Hepatocyte (in vitro differentiated cells): ENCODE results near the gene PRKG1. TPM values are rescaled to one million over a fixed set of nuclear protein-coding genes. Genes with fewer than 3 reads are reported as not detected.
A peak's percentile ranks its signal among the peaks of the same experiment; 100 is the strongest.

ENCODE experiments used
- DNase-seq: peaks from one replicate; pipeline ENCODE4 v3.0.0-alpha.2; 2016; ENCODE audit warnings: low spot score
- H2AFZ ChIP-seq: fragments of 200-600 bp; sonication (generic); 2 replicates; pipeline ENCODE4 v1.6.0; 2016; ENCODE audit warnings: antibody characterized with exemption, mild to moderate bottlenecking
- H3K27ac ChIP-seq: fragments of 200-600 bp; sonication (generic); 2 replicates; pipeline ENCODE4 v1.5.1; 2016; ENCODE audit warnings: mild to moderate bottlenecking
- H3K27me3 ChIP-seq: fragments of 200-600 bp; sonication (generic); 2 replicates; pipeline ENCODE4 v1.6.1; 2016
- H3K36me3 ChIP-seq: fragments of 200-600 bp; sonication (generic); replicated peaks from 2 replicates; pipeline ENCODE4 v1.5.1; 2016; ENCODE audit warnings: low read depth; ENCODE audit not compliant: insufficient read depth
- H3K4me1 ChIP-seq: fragments of 200-600 bp; sonication (generic); 2 replicates; pipeline ENCODE4 v1.5.1; 2016; ENCODE audit warnings: mild to moderate bottlenecking, moderate library complexity; ENCODE audit not compliant: insufficient read depth
- H3K4me2 ChIP-seq: fragments of 200-600 bp; sonication (generic); 2 replicates; pipeline ENCODE4 v1.6.0; 2016
- H3K4me3 ChIP-seq: fragments of 200-600 bp; sonication (generic); 2 replicates; pipeline ENCODE4 v1.5.1; 2016; ENCODE audit warnings: mild to moderate bottlenecking
- H3K79me2 ChIP-seq: fragments of 200-600 bp; sonication (generic); 2 replicates; pipeline ENCODE4 v1.6.0; 2017; ENCODE audit warnings: mild to moderate bottlenecking
- H3K9me2 ChIP-seq: fragments of 200-600 bp; sonication (generic); replicated peaks from 2 replicates; pipeline ENCODE4 v1.6.0; 2017; ENCODE audit warnings: mild to moderate bottlenecking; ENCODE audit not compliant: insufficient read depth
- H3K9me3 ChIP-seq: fragments of 200-600 bp; sonication (generic); 2 replicates; pipeline ENCODE4 v1.5.1; 2016; ENCODE audit warnings: low read depth, mild to moderate bottlenecking
- H4K20me1 ChIP-seq: fragments of 200-600 bp; sonication (generic); 2 replicates; pipeline ENCODE4 v1.6.0; 2016; ENCODE audit warnings: mild to moderate bottlenecking; ENCODE audit not compliant: insufficient read depth, poor library complexity, severe bottlenecking
- EZH2 ChIP-seq: fragments of 200-600 bp; sonication (generic); IDR thresholded peaks from 2 replicates; pipeline ENCODE4 v1.6.1; 2016; ENCODE audit warnings: antibody characterized with exemption, mild to moderate bottlenecking, borderline replicate concordance
- EZH2phosphoT487 ChIP-seq: fragments of 200-600 bp; sonication (generic); IDR thresholded peaks from one replicate; pipeline ENCODE4 v1.6.1; 2018; ENCODE audit warnings: antibody characterized with exemption, mild to moderate bottlenecking, low read depth, moderate library complexity; ENCODE audit not compliant: unreplicated experiment, severe bottlenecking
- WGBS: methylation state at CpG from one replicate; pipeline ENCODE4 v1.1.6; 2016; ENCODE audit warnings: low lambda C conversion rate; ENCODE audit errors: missing lambda C conversion rate; 5-methylcytosine and 5-hydroxymethylcytosine counted together
- polyA plus RNA-seq: library from polyadenylated mRNA; unstranded; fragments of >200 nt; fragmentation: Nextera tagmentation; extraction: Ambion mirVana; gene quantifications from 2 replicates; pipeline ENCODE4 v1.2.1, GENCODE V29; 2016
- total RNA-seq: library from RNA; depleted of rRNA; stranded (reverse); fragments of >200 nt; gene quantifications from 2 replicates; pipeline ENCODE4 v1.2.3, GENCODE V29; 2014
- TF ChIP-seq, protein P1 (sequence below): fragments of 200-600 bp; sonication (generic); IDR thresholded peaks from 2 replicates; pipeline ENCODE4 v1.5.1; 2016; ENCODE audit warnings: antibody characterized with exemption, mild to moderate bottlenecking; ENCODE audit not compliant: poor library complexity

Gene PRKG1
- total and polyA plus RNA-seq, 2 experiments from 2014 or later = 4.0 to 8.1 TPM

DNA sequence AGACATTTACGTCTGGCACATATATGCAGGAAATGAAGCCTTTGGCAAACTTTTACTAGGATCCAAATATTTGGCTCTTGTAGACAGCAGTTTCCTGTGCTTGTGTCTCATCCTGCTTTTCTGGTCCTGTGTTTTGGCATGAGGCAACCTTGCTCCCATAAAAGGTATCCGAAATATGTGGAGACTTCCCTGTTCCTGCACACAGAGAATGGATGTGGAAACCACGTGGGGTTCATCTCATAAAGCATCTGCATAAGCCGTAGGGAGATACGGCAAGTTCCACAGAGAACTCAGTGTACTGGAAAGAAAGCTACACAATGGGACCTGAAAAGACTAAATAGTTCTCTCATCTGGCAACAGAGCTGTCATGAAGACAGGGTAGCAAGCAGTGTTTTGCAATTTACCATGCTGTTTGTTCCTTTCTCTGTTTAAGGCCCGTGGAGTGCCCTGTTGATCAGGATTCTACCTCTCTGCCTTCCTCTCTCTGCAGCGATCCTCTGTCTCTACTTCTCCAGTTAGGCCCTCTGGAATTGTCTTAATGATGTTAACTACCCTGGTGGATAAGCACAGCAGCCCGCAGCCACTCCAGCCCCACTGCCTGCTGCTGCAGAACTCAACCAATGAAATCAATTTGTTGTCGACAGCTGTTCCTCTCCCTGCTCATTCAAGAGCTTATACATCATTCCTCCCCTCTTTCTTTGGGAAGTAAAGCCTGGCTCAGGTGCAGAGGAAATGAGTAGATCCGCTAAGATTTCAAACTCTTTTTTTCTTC is 331.5 kb downstream of the PRKG1 start:
- WGBS = 72% methylated on average over 10 of the region's 10 CpGs
- H3K4me2 ChIP-seq = no peak overlapping the region
- DNase-seq = no peak

GRCh38 chr10:51406581-51406980 is 332.3 kb downstream of the PRKG1 start:
- Histone ChIP-seq H4K20me1 (no peaks in the 10 kb centered on the region), H2AFZ (no peak overlapping the region), H3K27ac (no peak overlapping the region), H3K36me3 (no peaks in the 10 kb centered on the region), H3K27me3 (no peaks in the 10 kb centered on the region), H3K79me2 (no peaks in the 10 kb centered on the region), H3K9me2 (no peaks in the 10 kb centered on the region), H3K4me2 (no peak overlapping the region), H3K9me3 (no peaks in the 10 kb centered on the region), H3K4me1 (no peaks in the 10 kb centered on the region), H3K4me3 (no peak overlapping the region)
- DNase-seq = no peak
- 96% methylated on average over 6 of the region's 6 CpGs for WGBS
- TF ChIP-seq, protein P1, sequence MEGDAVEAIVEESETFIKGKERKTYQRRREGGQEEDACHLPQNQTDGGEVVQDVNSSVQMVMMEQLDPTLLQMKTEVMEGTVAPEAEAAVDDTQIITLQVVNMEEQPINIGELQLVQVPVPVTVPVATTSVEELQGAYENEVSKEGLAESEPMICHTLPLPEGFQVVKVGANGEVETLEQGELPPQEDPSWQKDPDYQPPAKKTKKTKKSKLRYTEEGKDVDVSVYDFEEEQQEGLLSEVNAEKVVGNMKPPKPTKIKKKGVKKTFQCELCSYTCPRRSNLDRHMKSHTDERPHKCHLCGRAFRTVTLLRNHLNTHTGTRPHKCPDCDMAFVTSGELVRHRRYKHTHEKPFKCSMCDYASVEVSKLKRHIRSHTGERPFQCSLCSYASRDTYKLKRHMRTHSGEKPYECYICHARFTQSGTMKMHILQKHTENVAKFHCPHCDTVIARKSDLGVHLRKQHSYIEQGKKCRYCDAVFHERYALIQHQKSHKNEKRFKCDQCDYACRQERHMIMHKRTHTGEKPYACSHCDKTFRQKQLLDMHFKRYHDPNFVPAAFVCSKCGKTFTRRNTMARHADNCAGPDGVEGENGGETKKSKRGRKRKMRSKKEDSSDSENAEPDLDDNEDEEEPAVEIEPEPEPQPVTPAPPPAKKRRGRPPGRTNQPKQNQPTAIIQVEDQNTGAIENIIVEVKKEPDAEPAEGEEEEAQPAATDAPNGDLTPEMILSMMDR = no peak
- TF ChIP-seq EZH2 = no peak
- no peak for TF ChIP-seq EZH2phosphoT487

More for the DNA sequence above, 331.5 kb downstream of the PRKG1 start:
- TF ChIP-seq EZH2 = no peak
- TF ChIP-seq EZH2phosphoT487 = no peak
- TF ChIP-seq, protein P1 = no peak
- no peaks in the 10 kb centered on the region for H3K27me3 ChIP-seq
- H3K27ac ChIP-seq = peak overlapping the region; percentile 37
- H3K36me3 ChIP-seq = no peaks in the 10 kb centered on the region
- H2AFZ ChIP-seq = no peak overlapping the region
- no peaks in the 10 kb centered on the region for H3K79me2 ChIP-seq
- no peaks in the 10 kb centered on the region for H4K20me1 ChIP-seq
- no peak overlapping the region for H3K4me3 ChIP-seq
- no peaks in the 10 kb centered on the region for H3K4me1 ChIP-seq
- no peaks in the 10 kb centered on the region for H3K9me3 ChIP-seq
- no peaks in the 10 kb centered on the region for H3K9me2 ChIP-seq

GRCh38 chr10:51416494-51416893 is 342.2 kb downstream of the PRKG1 start:
- TF ChIP-seq EZH2 = no peak
- no peak for TF ChIP-seq EZH2phosphoT487
- TF ChIP-seq, protein P1 = no peak
- Histone ChIP-seq H4K20me1 (no peaks in the 10 kb centered on the region), H3K27ac (no peak overlapping the region), H3K36me3 (no peaks in the 10 kb centered on the region), H2AFZ (no peak overlapping the region), H3K27me3 (no peaks in the 10 kb centered on the region), H3K4me1 (no peaks in the 10 kb centered on the region), H3K9me3 (no peaks in the 10 kb centered on the region), H3K4me3 (no peak overlapping the region), H3K9me2 (no peaks in the 10 kb centered on the region), H3K4me2 (no peak overlapping the region), H3K79me2 (no peaks in the 10 kb centered on the region)
- DNase-seq = no peak
- 83% methylated on average over 4 of the region's 4 CpGs for WGBS
